ENCODE data around the gene PRKCH. TPM values are rescaled to one million over a fixed set of nuclear protein-coding genes. Genes with fewer than 3 reads are reported as not detected.

PRKCH gene
- total RNA-seq, 2 donors from 2014 or later: 18.2 to 82.4 TPM

DNA sequence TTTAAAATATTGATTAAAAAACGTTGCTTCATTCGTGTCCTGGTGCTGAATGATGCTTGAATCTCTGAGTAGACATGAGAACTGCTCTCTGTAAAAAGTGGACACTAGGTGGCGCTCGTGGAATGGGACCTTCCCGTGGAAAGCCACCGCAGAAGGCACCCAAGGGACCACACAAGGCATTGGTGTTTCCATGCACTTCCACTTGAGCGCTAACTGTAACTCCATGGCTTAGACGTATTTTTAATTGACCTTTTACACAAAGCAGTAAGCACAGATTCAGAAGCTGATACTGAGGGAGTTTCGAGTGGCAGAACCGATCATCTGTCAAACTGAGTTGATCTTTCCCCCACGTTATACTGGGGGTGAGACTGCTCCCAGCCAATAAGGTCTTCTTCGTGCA, 135.3 kb downstream of the PRKCH start:
- Histone ChIP-seq H3K4me1 (peaks cover 6% of the 10 kb centered on the region), H3K4me3 (no peak overlapping the region), H3K9me3 (no peaks in the 10 kb centered on the region), H3K27me3 (no peaks in the 10 kb centered on the region), H3K36me3 (replicated peaks in 1 of 2; ENCODE audit: insufficient read depth in 1 of 2, low read depth in 2 of 2) (peaks cover 0 to 4% of the 10 kb centered on the region in 2 donors), H3K27ac (no peak overlapping the region)
- intact Hi-C loops (cut with DNase I): loop anchor here (5.0 kb wide), 1 partner anchor 381 kb away; no protein-coding TSS in a partner anchor
- TF ChIP-seq, protein P1, sequence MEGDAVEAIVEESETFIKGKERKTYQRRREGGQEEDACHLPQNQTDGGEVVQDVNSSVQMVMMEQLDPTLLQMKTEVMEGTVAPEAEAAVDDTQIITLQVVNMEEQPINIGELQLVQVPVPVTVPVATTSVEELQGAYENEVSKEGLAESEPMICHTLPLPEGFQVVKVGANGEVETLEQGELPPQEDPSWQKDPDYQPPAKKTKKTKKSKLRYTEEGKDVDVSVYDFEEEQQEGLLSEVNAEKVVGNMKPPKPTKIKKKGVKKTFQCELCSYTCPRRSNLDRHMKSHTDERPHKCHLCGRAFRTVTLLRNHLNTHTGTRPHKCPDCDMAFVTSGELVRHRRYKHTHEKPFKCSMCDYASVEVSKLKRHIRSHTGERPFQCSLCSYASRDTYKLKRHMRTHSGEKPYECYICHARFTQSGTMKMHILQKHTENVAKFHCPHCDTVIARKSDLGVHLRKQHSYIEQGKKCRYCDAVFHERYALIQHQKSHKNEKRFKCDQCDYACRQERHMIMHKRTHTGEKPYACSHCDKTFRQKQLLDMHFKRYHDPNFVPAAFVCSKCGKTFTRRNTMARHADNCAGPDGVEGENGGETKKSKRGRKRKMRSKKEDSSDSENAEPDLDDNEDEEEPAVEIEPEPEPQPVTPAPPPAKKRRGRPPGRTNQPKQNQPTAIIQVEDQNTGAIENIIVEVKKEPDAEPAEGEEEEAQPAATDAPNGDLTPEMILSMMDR (IDR thresholded peaks at IDR 0.05): peak; percentile 75 to 90 (median 79)
- TF ChIP-seq POLR2A (IDR thresholded peaks at IDR 0.05): no peak
- WGBS, 2 donors: 27% methylated on average over 12 of the region's 12 CpGs
- peak; percentile 80 for ATAC-seq
- DNase-seq: peak; percentile 85 to 90 (median 88)

DNA sequence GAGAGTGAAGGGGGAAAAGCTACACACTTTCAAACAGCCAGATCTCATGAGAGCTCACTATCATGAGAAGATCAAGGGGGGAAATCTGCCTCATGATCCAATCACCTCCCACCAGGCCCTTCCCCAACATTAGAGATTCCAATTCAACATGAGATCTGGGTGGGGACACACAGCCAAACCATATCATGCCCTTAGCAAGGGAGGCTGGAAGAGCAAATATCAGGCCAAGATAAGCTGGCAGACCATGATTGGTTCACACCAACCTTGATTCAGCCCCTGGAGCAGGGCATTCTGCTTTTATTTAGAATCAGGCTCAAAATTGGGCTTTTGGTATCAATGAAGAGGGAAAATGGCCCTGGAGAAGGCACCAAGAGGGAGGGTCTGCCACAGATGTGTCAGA, 137.4 kb downstream of the PRKCH start:
- no peak for ATAC-seq
- Histone ChIP-seq H3K36me3 (replicated peaks in 1 of 2; ENCODE audit: insufficient read depth in 1 of 2, low read depth in 2 of 2) (peaks cover 0 to 4% of the 10 kb centered on the region in 2 donors), H3K9me3 (no peaks in the 10 kb centered on the region), H3K27me3 (no peaks in the 10 kb centered on the region), H3K4me1 (peaks cover 6% of the 10 kb centered on the region), H3K4me3 (no peak overlapping the region), H3K27ac (no peak overlapping the region)
- no peak for DNase-seq
- no peak for TF ChIP-seq POLR2A (IDR thresholded peaks at IDR 0.05)
- TF ChIP-seq, protein P1 (IDR thresholded peaks at IDR 0.05): no peak
- intact Hi-C loops (cut with DNase I): loop anchor here (5.0 kb wide), 1 partner anchor 379 kb away; no protein-coding TSS in a partner anchor

DNA sequence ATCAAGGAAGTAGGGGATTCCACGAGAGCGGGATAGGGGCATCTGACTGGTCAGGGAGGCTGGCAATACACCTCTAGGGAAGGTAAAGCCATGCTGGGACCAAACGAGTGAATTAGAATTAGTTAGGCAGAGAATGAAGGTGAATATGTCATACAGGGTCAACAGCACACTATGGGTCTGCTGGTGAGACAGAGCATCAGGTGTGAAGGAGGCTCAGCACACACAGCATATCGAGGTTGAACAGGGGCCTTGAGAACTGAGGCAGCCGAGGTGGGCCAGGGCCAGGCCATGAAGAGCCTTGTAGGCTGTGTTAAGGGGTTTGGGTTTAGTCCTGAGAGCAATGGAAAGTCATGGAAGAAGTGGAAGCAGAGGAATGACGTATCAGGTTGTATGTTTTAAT, 137.8 kb downstream of the PRKCH start:
- Histone ChIP-seq H3K4me1 (peaks cover 6% of the 10 kb centered on the region), H3K4me3 (no peak overlapping the region), H3K27ac (no peak overlapping the region), H3K9me3 (no peaks in the 10 kb centered on the region), H3K27me3 (no peaks in the 10 kb centered on the region), H3K36me3 (replicated peaks in 1 of 2; ENCODE audit: insufficient read depth in 1 of 2, low read depth in 2 of 2) (peaks cover 0 to 4% of the 10 kb centered on the region in 2 donors)
- DNase-seq (no peak), ATAC-seq (no peak)
- TF ChIP-seq POLR2A (IDR thresholded peaks at IDR 0.05): no peak
- TF ChIP-seq, protein P1 (IDR thresholded peaks at IDR 0.05): no peak
- intact Hi-C loops (cut with DNase I): loop anchor here (5.0 kb wide), 1 partner anchor 378 kb away; no protein-coding TSS in a partner anchor
- 83 to 85% methylated on average over 6 of the region's 6 CpGs for WGBS, 2 donors

DNA sequence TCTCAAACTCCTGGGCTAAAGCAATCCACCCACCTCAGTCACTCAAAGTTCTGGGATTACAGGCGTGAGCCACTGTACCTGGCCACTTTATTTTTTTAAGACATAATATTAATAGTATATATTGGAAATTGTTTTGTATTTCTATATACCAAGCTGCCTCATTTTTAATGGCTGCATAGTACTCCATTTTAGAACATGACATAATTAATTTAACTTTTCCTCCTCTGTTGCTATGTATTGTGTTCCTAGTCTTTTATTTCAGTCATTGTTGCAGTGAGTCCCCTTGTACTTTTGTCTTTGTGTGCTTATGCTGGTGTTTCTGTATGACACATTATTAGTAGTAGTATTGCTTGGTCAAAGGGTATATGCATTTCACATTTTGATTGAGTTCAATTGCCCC, 138.7 kb downstream of the PRKCH start:
- TF ChIP-seq, protein P1 (IDR thresholded peaks at IDR 0.05): no peak
- no peak for TF ChIP-seq POLR2A (IDR thresholded peaks at IDR 0.05)
- Histone ChIP-seq H3K4me1 (no peaks in the 10 kb centered on the region), H3K9me3 (no peaks in the 10 kb centered on the region), H3K36me3 (replicated peaks in 1 of 2; ENCODE audit: insufficient read depth in 1 of 2, low read depth in 2 of 2) (peaks cover 0 to 4% of the 10 kb centered on the region in 2 donors), H3K4me3 (no peak overlapping the region), H3K27me3 (no peaks in the 10 kb centered on the region), H3K27ac (no peak overlapping the region)
- 92 to 100% methylated on average over 1 of the region's 1 CpG for WGBS, 2 donors
- DNase-seq (no peak), ATAC-seq (no peak)
- intact Hi-C loops (cut with DNase I): no loop called here

Data from body of pancreas (tissue), 4 donors.